Subcutaneous abdominal adipose tissue (tissue), 5 donors: ENCODE results near the gene SLC17A7.
A peak's percentile ranks its signal among the peaks of the same experiment; 100 is the strongest.

Experiments used
- H3K27ac ChIP-seq: one replicate; pipeline ENCODE4 v1.7.0; 2013; ENCODE audit warnings: low read depth, mild to moderate bottlenecking, inconsistent platforms, low read length, moderate library complexity
- H3K27me3 ChIP-seq, 5 donors: one replicate each; pipeline ENCODE4 v1.7.0; 2013; ENCODE audit warnings: low read length in 5 of 5, inconsistent platforms in 1 of 5; ENCODE audit not compliant: control insufficient read depth in 5 of 5, insufficient read depth in 4 of 5
- H3K36me3 ChIP-seq, 5 donors: one replicate each; pipeline ENCODE4 v1.7.0; 2013; ENCODE audit warnings: low read length in 5 of 5; ENCODE audit not compliant: control insufficient read depth in 5 of 5, insufficient read depth in 5 of 5
- H3K4me1 ChIP-seq, 5 donors: one replicate each; pipeline ENCODE4 v1.7.0; 2013; ENCODE audit warnings: low read length in 5 of 5, mild to moderate bottlenecking in 3 of 5, moderate library complexity in 1 of 5; ENCODE audit not compliant: control insufficient read depth in 5 of 5, insufficient read depth in 5 of 5
- H3K4me3 ChIP-seq, 5 donors: one replicate each; pipeline ENCODE4 v1.7.0; 2013; ENCODE audit warnings: low read length in 5 of 5, low read depth in 1 of 5
- H3K9ac ChIP-seq, 5 donors: one replicate each; pipeline ENCODE4 v1.7.0; 2013; ENCODE audit warnings: low read length in 5 of 5, mild to moderate bottlenecking in 4 of 5, moderate library complexity in 3 of 5
- H3K9me3 ChIP-seq, 5 donors: one replicate each; pipeline ENCODE4 v1.7.0; 2013; ENCODE audit warnings: low read length in 5 of 5; ENCODE audit not compliant: control insufficient read depth in 5 of 5
- donor health status: healthy.
- donor health status: healthy.
- donor health status: healthy.
- donor health status: healthy.
- donor health status: healthy.

Gene SLC17A7

DNA sequence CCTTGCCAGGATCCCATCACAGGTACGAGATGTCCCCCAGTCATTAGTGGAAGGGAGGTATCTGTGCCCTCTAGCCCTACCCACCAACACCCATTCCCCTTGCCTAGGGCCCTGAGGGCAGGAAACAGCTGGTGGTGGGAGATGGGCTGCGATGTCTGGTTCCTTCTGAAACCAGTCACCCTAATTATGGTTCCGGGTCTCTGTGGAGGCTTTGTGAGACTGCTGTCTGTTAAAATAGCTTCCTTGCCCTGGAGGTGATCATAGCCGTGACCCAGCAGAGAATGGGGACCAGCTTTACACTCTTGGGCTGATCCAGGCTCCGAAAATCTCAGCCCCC lies 17.2 kb upstream of the SLC17A7 start:
- H3K27me3 ChIP-seq = no peaks in the 10 kb centered on the region
- H3K27ac ChIP-seq = peak overlapping the region; percentile 89
- H3K4me1 ChIP-seq = peaks cover 10 to 48% (median 41%) of the 10 kb centered on the region in 5 donors

DNA sequence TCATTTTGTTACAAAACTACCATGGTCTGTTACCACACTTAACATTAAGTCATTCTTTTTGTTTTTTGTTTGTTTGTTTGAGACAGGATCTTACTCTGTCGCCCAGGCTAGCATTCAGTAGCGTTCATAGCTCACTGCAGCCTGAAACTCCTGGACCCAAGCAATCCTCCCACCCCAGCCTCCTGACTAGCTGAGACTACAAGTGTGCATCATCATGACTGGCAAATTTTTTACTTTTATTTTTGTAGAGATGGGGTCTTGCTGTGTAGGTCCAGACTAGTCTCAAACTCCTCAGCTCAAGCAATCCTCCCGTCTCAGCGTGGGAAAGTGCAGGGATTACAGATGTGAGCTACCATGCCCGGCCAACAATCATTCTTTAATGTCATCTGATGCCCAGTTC lies 15.0 kb upstream of the SLC17A7 start:
- Histone ChIP-seq H3K9ac (peak overlapping the region in 3 of 5 donors; percentile 30 to 89 (median 41)), H3K9me3 (no peaks in the 10 kb centered on the region), H3K27me3 (no peaks in the 10 kb centered on the region), H3K27ac (peak overlapping the region; percentile 89), H3K4me1 (peaks cover 10 to 57% (median 43%) of the 10 kb centered on the region in 5 donors), H3K4me3 (no peak overlapping the region), H3K36me3 (peaks cover 0 to 13% (median 5%) of the 10 kb centered on the region in 5 donors)

More for the DNA sequence above, 17.2 kb upstream of the SLC17A7 start:
- Histone ChIP-seq H3K9ac (peak overlapping the region in 2 of 5 donors; percentile 9 to 71), H3K9me3 (no peaks in the 10 kb centered on the region), H3K36me3 (peaks cover 0 to 23% (median 5%) of the 10 kb centered on the region in 5 donors), H3K4me3 (no peak overlapping the region)

DNA sequence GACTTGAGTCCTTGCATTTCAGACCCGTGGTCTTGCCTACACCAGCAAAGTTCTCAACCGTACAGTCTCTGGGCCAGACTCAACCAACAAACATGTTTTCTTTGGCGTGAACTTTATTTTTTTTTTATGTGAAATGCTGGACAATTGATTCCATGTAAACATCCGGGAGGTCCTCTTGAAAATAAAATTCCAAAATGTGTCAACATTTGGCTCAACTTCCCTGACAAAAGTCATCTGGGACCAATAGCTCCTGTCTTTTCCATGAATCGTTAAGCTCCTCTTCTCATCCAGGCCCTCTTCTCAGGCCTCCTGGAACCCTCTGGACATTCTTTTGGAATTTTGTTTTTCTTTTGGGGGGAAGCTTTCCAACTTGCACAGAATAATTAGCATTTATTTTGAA lies 14.4 kb upstream of the SLC17A7 start:
- Histone ChIP-seq H3K9me3 (no peaks in the 10 kb centered on the region), H3K36me3 (peaks cover 0 to 12% (median 5%) of the 10 kb centered on the region in 5 donors), H3K27ac (peak overlapping the region; percentile 89), H3K9ac (peak overlapping the region in 2 of 5 donors; percentile 30 to 56), H3K27me3 (no peaks in the 10 kb centered on the region), H3K4me1 (peaks cover 10 to 63% (median 47%) of the 10 kb centered on the region in 5 donors), H3K4me3 (no peak overlapping the region)

- peak overlapping the region; percentile 76 to 93 (median 85) for H3K4me3 ChIP-seq
- H3K27ac ChIP-seq = peak overlapping the region; percentile 92
- H3K27me3 ChIP-seq = no peaks in the 10 kb centered on the region
- peaks cover 0 to 8% (median 4%) of the 10 kb centered on the region in 5 donors for H3K36me3 ChIP-seq
- H3K9me3 ChIP-seq = no peaks in the 10 kb centered on the region
- peak overlapping the region; percentile 86 to 96 (median 90) for H3K9ac ChIP-seq
- peaks cover 7 to 59% (median 51%) of the 10 kb centered on the region in 5 donors for H3K4me1 ChIP-seq
These were observed 12.5 kb upstream of the SLC17A7 start for GRCh38 chr19:49453757-49454240.

DNA sequence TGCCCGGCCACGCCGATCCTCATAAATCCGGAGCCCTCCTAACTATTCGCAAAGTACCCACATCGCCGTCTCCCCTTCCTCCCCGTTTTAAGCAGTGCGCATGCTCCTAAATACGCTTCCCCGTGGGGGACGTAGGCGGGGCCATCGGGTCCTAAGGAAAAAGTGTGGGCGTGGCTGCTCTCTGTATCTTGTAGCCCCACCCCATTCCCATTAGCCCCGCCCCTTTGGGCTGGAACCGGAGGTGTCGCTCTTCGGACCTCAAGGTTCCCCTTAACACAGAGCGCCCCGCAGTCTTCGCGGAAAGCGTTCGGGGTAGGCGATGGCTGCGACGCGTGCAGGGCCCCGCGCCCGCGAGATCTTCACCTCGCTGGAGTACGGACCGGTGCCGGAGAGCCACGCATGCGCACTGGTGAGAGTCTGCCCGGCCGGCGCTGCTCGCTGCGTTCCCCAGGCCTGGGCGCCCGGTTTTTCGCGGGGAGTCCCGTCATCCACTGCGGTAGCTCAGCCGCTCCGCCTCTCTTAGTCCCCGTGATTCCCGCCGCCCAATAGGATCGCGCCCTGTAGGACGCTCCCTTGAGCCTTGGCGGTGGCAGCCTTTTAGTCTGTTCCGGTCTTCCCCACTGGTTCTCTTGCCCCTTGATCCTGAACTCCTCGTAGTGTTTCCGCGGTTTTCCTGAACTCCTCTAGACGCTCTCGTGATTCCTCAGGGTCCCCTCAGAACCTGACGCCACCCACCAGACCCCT lies 11.9 kb upstream of the SLC17A7 start, which contains the start of gene ALDH16A1:
Gene ALDH16A1 (plus strand): TSS at position 213 of the 744 bp plus-strand sequence. CDS start 107 bp downstream, at position 320.
- H3K4me1 ChIP-seq = peaks cover 6 to 55% (median 44%) of the 10 kb centered on the region in 5 donors
- peaks cover 0 to 13% (median 4%) of the 10 kb centered on the region in 5 donors for H3K36me3 ChIP-seq
- H3K9ac ChIP-seq = peak within 1 kb of the TSS; percentile 86 to 96 (median 90)
- H3K9me3 ChIP-seq = no peaks in the 10 kb centered on the region
- H3K4me3 ChIP-seq = peak within 1 kb of the TSS; percentile 76 to 97 (median 88)
- peak within 1 kb of the TSS; percentile 92 for H3K27ac ChIP-seq
- no peaks in the 10 kb centered on the region for H3K27me3 ChIP-seq

DNA sequence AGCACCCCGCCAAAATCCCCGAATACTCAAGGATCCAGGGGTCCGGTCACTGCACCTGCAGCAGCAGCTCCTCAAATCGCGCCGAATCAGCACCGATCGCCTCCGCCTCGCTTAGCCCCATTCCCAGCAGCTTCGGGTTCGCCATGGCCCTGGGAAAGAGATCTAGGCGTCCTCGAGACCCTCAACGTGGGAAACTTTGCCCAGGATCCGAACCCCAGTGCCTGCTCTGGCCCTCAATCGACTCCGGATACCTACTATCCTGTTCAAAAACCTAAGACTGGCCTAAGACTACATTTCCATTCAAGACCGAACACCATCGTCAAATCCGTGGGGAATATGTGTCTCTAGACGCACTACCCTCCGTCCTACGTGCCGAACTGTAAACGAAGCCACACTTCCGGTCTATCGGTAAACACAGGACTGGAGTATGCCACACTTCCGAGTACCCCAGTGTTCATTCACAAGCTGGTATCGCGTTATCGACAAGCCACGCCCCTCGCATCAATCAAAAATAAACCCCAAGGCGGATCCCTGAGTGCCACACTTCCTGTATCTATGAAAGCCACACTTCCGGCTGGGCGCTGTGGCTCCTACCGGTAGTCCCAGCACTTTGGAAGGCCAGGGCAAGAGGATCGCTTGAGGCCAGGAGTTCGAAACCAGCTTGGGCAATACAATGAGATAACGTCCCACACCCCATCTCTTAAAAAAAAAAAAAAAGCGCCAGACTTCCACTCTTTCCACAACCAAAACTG lies 10.3 kb upstream of the SLC17A7 start, which contains the start of gene PIH1D1:
Gene PIH1D1 (minus strand): TSS at position 385 of the 752 bp plus-strand sequence. CDS start 240 bp downstream, at position 145.
- H3K27me3 ChIP-seq = no peaks in the 10 kb centered on the region
- H3K27ac ChIP-seq = peak within 1 kb of the TSS; percentile 92
- peak within 1 kb of the TSS; percentile 87 to 95 (median 92) for H3K9ac ChIP-seq
- H3K4me3 ChIP-seq = peak within 1 kb of the TSS; percentile 76 to 97 (median 93)
- H3K4me1 ChIP-seq = peaks cover 6 to 54% (median 42%) of the 10 kb centered on the region in 5 donors
- peaks cover 0 to 20% (median 7%) of the 10 kb centered on the region in 5 donors for H3K36me3 ChIP-seq
- no peaks in the 10 kb centered on the region for H3K9me3 ChIP-seq

GRCh38 chr19:49450405-49450804 lies 9.1 kb upstream of the SLC17A7 start:
- H3K4me1 ChIP-seq = peaks cover 0 to 45% (median 34%) of the 10 kb centered on the region in 5 donors
- no peak overlapping the region for H3K27ac ChIP-seq
- peak overlapping the region in 3 of 5 donors; percentile 19 to 39 (median 28) for H3K9ac ChIP-seq
- H3K27me3 ChIP-seq = no peaks in the 10 kb centered on the region
- H3K9me3 ChIP-seq = no peaks in the 10 kb centered on the region
- peaks cover 0 to 22% (median 7%) of the 10 kb centered on the region in 5 donors for H3K36me3 ChIP-seq
- peak overlapping the region in 1 of 5 donors; percentile 6 for H3K4me3 ChIP-seq

- peaks cover 0 to 22% (median 7%) of the 10 kb centered on the region in 5 donors for H3K36me3 ChIP-seq
- H3K9me3 ChIP-seq = no peaks in the 10 kb centered on the region
- H3K27ac ChIP-seq = no peak overlapping the region
- H3K4me3 ChIP-seq = no peak overlapping the region
- peaks cover 3 to 37% (median 23%) of the 10 kb centered on the region in 5 donors for H3K4me1 ChIP-seq
- no peak overlapping the region for H3K9ac ChIP-seq
- no peaks in the 10 kb centered on the region for H3K27me3 ChIP-seq
These were observed 7.1 kb upstream of the SLC17A7 start for GRCh38 chr19:49448432-49448786.

GRCh38 chr19:49447485-49448431 lies 6.4 kb upstream of the SLC17A7 start:
- Histone ChIP-seq H3K9me3 (no peaks in the 10 kb centered on the region), H3K4me3 (peak overlapping the region in 3 of 5 donors; percentile 12 to 33 (median 18)), H3K27ac (no peak overlapping the region), H3K27me3 (no peaks in the 10 kb centered on the region), H3K4me1 (peaks cover 3 to 41% (median 24%) of the 10 kb centered on the region in 5 donors), H3K9ac (peak overlapping the region in 1 of 5 donors; percentile 20), H3K36me3 (peaks cover 0 to 22% (median 7%) of the 10 kb centered on the region in 5 donors)
